ENCODE results near the gene FARP1.

Gene FARP1

GRCh38 chr13:98110749-98111148 is 32.1 kb upstream of the FARP1 start:
- H2AFZ ChIP-seq, result no peak overlapping the region
- H3K4me3 ChIP-seq (ENCODE audit: low read depth, low read length), result no peak overlapping the region
- H3K9me3 ChIP-seq (ENCODE audit: control insufficient read depth, low read length), result no peaks in the 10 kb centered on the region
- H3K9ac ChIP-seq, result no peak overlapping the region
- TF ChIP-seq CTCF (IDR thresholded peaks at IDR 0.05), result no peak
- no peaks in the 10 kb centered on the region for H3K79me2 ChIP-seq
- H3K27me3 ChIP-seq (ENCODE audit: control insufficient read depth, insufficient read depth, low read length), result no peaks in the 10 kb centered on the region
- H3K4me2 ChIP-seq (ENCODE audit: low read length), result no peak overlapping the region
- H3K36me3 ChIP-seq (ENCODE audit: control insufficient read depth, insufficient read depth, low read length), result no peaks in the 10 kb centered on the region
- H3K4me1 ChIP-seq, result no peaks in the 10 kb centered on the region
- no peak overlapping the region for H3K27ac ChIP-seq

- TF ChIP-seq CTCF (IDR thresholded peaks at IDR 0.05), result no peak
- Histone ChIP-seq H2AFZ (no peak overlapping the region), H3K36me3 (ENCODE audit: control insufficient read depth, insufficient read depth, low read length) (no peaks in the 10 kb centered on the region), H3K4me1 (no peaks in the 10 kb centered on the region), H3K27ac (no peak overlapping the region), H3K27me3 (ENCODE audit: control insufficient read depth, insufficient read depth, low read length) (no peaks in the 10 kb centered on the region), H3K9ac (no peak overlapping the region), H3K9me3 (ENCODE audit: control insufficient read depth, low read length) (no peaks in the 10 kb centered on the region), H3K79me2 (no peaks in the 10 kb centered on the region), H3K4me3 (ENCODE audit: low read depth, low read length) (no peak overlapping the region), H3K4me2 (ENCODE audit: low read length) (no peak overlapping the region)
Measured at GRCh38 chr13:98111168-98112098, 31.5 kb upstream of the FARP1 start.

- no peaks in the 10 kb centered on the region for H3K79me2 ChIP-seq
- H3K36me3 ChIP-seq (ENCODE audit: control insufficient read depth, insufficient read depth, low read length), result no peaks in the 10 kb centered on the region
- H3K4me1 ChIP-seq, result no peaks in the 10 kb centered on the region
- H3K9me3 ChIP-seq (ENCODE audit: control insufficient read depth, low read length), result no peaks in the 10 kb centered on the region
- no peak overlapping the region for H2AFZ ChIP-seq
- H3K4me3 ChIP-seq (ENCODE audit: low read depth, low read length), result no peak overlapping the region
- no peak overlapping the region for H3K4me2 ChIP-seq (ENCODE audit: low read length)
- TF ChIP-seq CTCF (IDR thresholded peaks at IDR 0.05), result no peak
- no peak overlapping the region for H3K27ac ChIP-seq
- no peaks in the 10 kb centered on the region for H3K27me3 ChIP-seq (ENCODE audit: control insufficient read depth, insufficient read depth, low read length)
- H3K9ac ChIP-seq, result no peak overlapping the region
Measured at GRCh38 chr13:98112456-98112855, 30.4 kb upstream of the FARP1 start.

GRCh38 chr13:98118865-98119264 is 24.0 kb upstream of the FARP1 start:
- Histone ChIP-seq H3K36me3 (ENCODE audit: control insufficient read depth, insufficient read depth, low read length) (no peaks in the 10 kb centered on the region), H3K27ac (no peak overlapping the region), H3K9ac (no peak overlapping the region), H2AFZ (no peak overlapping the region), H3K9me3 (ENCODE audit: control insufficient read depth, low read length) (no peaks in the 10 kb centered on the region), H3K27me3 (ENCODE audit: control insufficient read depth, insufficient read depth, low read length) (no peaks in the 10 kb centered on the region), H3K4me3 (ENCODE audit: low read depth, low read length) (no peak overlapping the region), H3K4me1 (no peaks in the 10 kb centered on the region), H3K79me2 (no peaks in the 10 kb centered on the region), H3K4me2 (ENCODE audit: low read length) (no peak overlapping the region)
- no peak for TF ChIP-seq CTCF (IDR thresholded peaks at IDR 0.05)

GRCh38 chr13:98123176-98123575 is 19.7 kb upstream of the FARP1 start:
- H3K4me2 ChIP-seq (ENCODE audit: low read length), result no peak overlapping the region
- H3K4me1 ChIP-seq, result no peaks in the 10 kb centered on the region
- H3K79me2 ChIP-seq, result no peaks in the 10 kb centered on the region
- H3K36me3 ChIP-seq (ENCODE audit: control insufficient read depth, insufficient read depth, low read length), result no peaks in the 10 kb centered on the region
- no peak overlapping the region for H2AFZ ChIP-seq
- no peak overlapping the region for H3K4me3 ChIP-seq (ENCODE audit: low read depth, low read length)
- H3K27ac ChIP-seq, result no peak overlapping the region
- no peak for TF ChIP-seq CTCF (IDR thresholded peaks at IDR 0.05)
- H3K9me3 ChIP-seq (ENCODE audit: control insufficient read depth, low read length), result no peaks in the 10 kb centered on the region
- H3K27me3 ChIP-seq (ENCODE audit: control insufficient read depth, insufficient read depth, low read length), result no peaks in the 10 kb centered on the region
- no peak overlapping the region for H3K9ac ChIP-seq

Data from parathyroid adenoma (tissue), 2 donors.